ENCODE data around the gene PCBP3. TPM values are rescaled to one million over a fixed set of nuclear protein-coding genes. Genes with fewer than 3 reads are reported as not detected.

PCBP3 gene
- total RNA-seq, 2 experiments from 2014 or later: 3.4 to 3.8 TPM

GRCh38 chr21:45725844-45726200 is 82.3 kb downstream of the PCBP3 start:
- Mint-ChIP-seq H3K27me3 (no peaks in the 10 kb centered on the region), H3K4me1 (ENCODE audit: low read depth) (no peaks in the 10 kb centered on the region), H3K9me3 (no peaks in the 10 kb centered on the region), H3K4me3 (no peak overlapping the region), H3K27ac (no peak overlapping the region), H3K36me3 (ENCODE audit: low read depth) (no peaks in the 10 kb centered on the region)
- CTCF ChIA-PET: no interaction called here
- no peaks in the 10 kb centered on the region for H3K27me3 ChIP-seq (ENCODE audit: control insufficient read depth in 1 of 2, insufficient read depth in 2 of 2, low read length in 2 of 2)
- no peak overlapping the region for H3K4me3 ChIP-seq (ENCODE audit: low read length)
- ATAC-seq (ENCODE audit: poor library complexity) (no peak), DNase-seq (no peak)
- H3K27ac ChIP-seq (ENCODE audit: low read depth in 1 of 2, low read length in 2 of 2): no peak overlapping the region
- TF ChIP-seq, protein P1, sequence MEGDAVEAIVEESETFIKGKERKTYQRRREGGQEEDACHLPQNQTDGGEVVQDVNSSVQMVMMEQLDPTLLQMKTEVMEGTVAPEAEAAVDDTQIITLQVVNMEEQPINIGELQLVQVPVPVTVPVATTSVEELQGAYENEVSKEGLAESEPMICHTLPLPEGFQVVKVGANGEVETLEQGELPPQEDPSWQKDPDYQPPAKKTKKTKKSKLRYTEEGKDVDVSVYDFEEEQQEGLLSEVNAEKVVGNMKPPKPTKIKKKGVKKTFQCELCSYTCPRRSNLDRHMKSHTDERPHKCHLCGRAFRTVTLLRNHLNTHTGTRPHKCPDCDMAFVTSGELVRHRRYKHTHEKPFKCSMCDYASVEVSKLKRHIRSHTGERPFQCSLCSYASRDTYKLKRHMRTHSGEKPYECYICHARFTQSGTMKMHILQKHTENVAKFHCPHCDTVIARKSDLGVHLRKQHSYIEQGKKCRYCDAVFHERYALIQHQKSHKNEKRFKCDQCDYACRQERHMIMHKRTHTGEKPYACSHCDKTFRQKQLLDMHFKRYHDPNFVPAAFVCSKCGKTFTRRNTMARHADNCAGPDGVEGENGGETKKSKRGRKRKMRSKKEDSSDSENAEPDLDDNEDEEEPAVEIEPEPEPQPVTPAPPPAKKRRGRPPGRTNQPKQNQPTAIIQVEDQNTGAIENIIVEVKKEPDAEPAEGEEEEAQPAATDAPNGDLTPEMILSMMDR (IDR thresholded peaks at IDR 0.05): no peak
- H3K4me1 ChIP-seq (ENCODE audit: insufficient read depth, low read length): no peaks in the 10 kb centered on the region
- H3K9me3 ChIP-seq (ENCODE audit: control insufficient read depth in 1 of 2, insufficient read depth in 1 of 2, low read length in 2 of 2): no peaks in the 10 kb centered on the region
- intact Hi-C loops (cut with DNase I, micrococcal nuclease): no loop called here
- POLR2A ChIA-PET: no interaction called here
- no peaks in the 10 kb centered on the region for H3K36me3 ChIP-seq (ENCODE audit: insufficient read depth, low read length)

- POLR2A ChIA-PET: no interaction called here
- intact Hi-C loops (cut with DNase I, micrococcal nuclease): no loop called here
- Mint-ChIP-seq H3K9me3 (peaks cover 2% of the 10 kb centered on the region), H3K4me1 (ENCODE audit: low read depth) (no peaks in the 10 kb centered on the region), H3K36me3 (ENCODE audit: low read depth) (peaks cover 4% of the 10 kb centered on the region), H3K4me3 (no peak overlapping the region), H3K27me3 (no peaks in the 10 kb centered on the region), H3K27ac (no peak overlapping the region)
- CTCF ChIA-PET: no interaction called here
- ATAC-seq (ENCODE audit: poor library complexity) (no peak), DNase-seq (no peak)
- Histone ChIP-seq H3K27ac (ENCODE audit: low read depth in 1 of 2, low read length in 2 of 2) (no peak overlapping the region), H3K36me3 (ENCODE audit: insufficient read depth, low read length) (no peaks in the 10 kb centered on the region), H3K4me3 (ENCODE audit: low read length) (no peak overlapping the region), H3K9me3 (ENCODE audit: control insufficient read depth in 1 of 2, insufficient read depth in 1 of 2, low read length in 2 of 2) (no peaks in the 10 kb centered on the region), H3K27me3 (ENCODE audit: control insufficient read depth in 1 of 2, insufficient read depth in 2 of 2, low read length in 2 of 2) (no peaks in the 10 kb centered on the region), H3K4me1 (ENCODE audit: insufficient read depth, low read length) (no peaks in the 10 kb centered on the region)
- TF ChIP-seq, protein P1 (IDR thresholded peaks at IDR 0.05): no peak
Measured at GRCh38 chr21:45726438-45726837, 82.9 kb downstream of the PCBP3 start.

DNA sequence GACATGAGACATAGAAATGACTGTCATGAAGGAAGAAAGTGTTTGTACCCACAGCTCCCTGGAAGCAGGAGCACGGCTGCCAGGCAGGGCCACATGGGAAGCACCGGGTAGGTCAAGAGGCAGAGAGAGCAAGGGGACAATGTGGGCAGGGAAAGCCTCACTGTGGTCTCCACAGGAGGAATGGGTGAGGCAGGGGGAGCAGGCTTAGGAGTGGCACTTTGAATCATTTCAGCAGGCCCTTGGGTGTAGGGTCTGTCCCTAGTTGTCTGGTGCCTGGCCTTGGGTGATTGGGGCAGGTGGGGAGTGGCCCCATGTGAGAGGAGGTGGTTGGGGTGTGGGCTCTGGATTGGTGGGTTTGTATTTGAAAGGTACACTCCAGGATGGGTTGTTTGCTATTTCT is 83.9 kb downstream of the PCBP3 start:
- TF ChIP-seq, protein P1 (IDR thresholded peaks at IDR 0.05): no peak
- H3K27me3 ChIP-seq (ENCODE audit: control insufficient read depth in 1 of 2, insufficient read depth in 2 of 2, low read length in 2 of 2): no peaks in the 10 kb centered on the region
- Mint-ChIP-seq H3K9me3 (peaks cover 4% of the 10 kb centered on the region), H3K27me3 (no peaks in the 10 kb centered on the region), H3K36me3 (ENCODE audit: low read depth) (peaks cover 5% of the 10 kb centered on the region), H3K27ac (no peak overlapping the region), H3K4me1 (ENCODE audit: low read depth) (no peaks in the 10 kb centered on the region), H3K4me3 (no peak overlapping the region)
- H3K36me3 ChIP-seq (ENCODE audit: insufficient read depth, low read length): no peaks in the 10 kb centered on the region
- DNase-seq (no peak), ATAC-seq (ENCODE audit: poor library complexity) (no peak)
- ChIA-PET CTCF (no interaction called here), POLR2A (interaction anchor here (0.5 kb wide), 1 partner anchor 70 kb away, joined by 3 read pairs; no protein-coding TSS in a partner anchor)
- H3K9me3 ChIP-seq (ENCODE audit: control insufficient read depth in 1 of 2, insufficient read depth in 1 of 2, low read length in 2 of 2): no peaks in the 10 kb centered on the region
- no peak overlapping the region for H3K27ac ChIP-seq (ENCODE audit: low read depth in 1 of 2, low read length in 2 of 2)
- intact Hi-C loops (cut with DNase I, micrococcal nuclease): no loop called here
- H3K4me1 ChIP-seq (ENCODE audit: insufficient read depth, low read length): no peaks in the 10 kb centered on the region
- no peak overlapping the region for H3K4me3 ChIP-seq (ENCODE audit: low read length)

All from CD4-positive, alpha-beta T cell (primary cell).